ENCODE measurements around the gene RFT1.

The RFT1 gene

GRCh38 chr3:53167418-53168174, 37.4 kb upstream of the RFT1 start:
- Histone ChIP-seq H3K18ac (ENCODE audit: low read length) (no peak overlapping the region), H4K12ac (ENCODE audit: low read depth, low read length) (no peak overlapping the region), H2BK12ac (ENCODE audit: low read length) (no peak overlapping the region), H2AK5ac (ENCODE audit: low read length) (no peak overlapping the region), H3K4me3 (ENCODE audit: low read depth, low read length) (no peak overlapping the region), H3K79me1 (ENCODE audit: low read length) (no peaks in the 10 kb centered on the region), H2AFZ (ENCODE audit: insufficient read depth, low read length, poor library complexity) (no peak overlapping the region), H3K27ac (ENCODE audit: low read depth, low read length) (no peak overlapping the region), H2BK5ac (ENCODE audit: low read depth, low read length, poor library complexity) (no peak overlapping the region), H3K4ac (ENCODE audit: low read depth, low read length) (no peak overlapping the region), H3K9ac (ENCODE audit: low read length) (no peak overlapping the region), H3K4me2 (ENCODE audit: low read length) (no peak overlapping the region), H3K14ac (ENCODE audit: low read length) (no peak overlapping the region), H3K36me3 (ENCODE audit: control insufficient read depth in 1 of 2, insufficient read depth in 2 of 2, low read length in 2 of 2) (no peaks in the 10 kb centered on the region), H4K8ac (ENCODE audit: low read depth, low read length) (no peak overlapping the region), H4K91ac (ENCODE audit: low read depth, low read length) (no peak overlapping the region), H3K4me1 (ENCODE audit: control insufficient read depth in 1 of 2, insufficient read depth in 2 of 2, low read length in 2 of 2) (peaks cover 16 to 25% of the 10 kb centered on the region in 2 experiments), H3K79me2 (ENCODE audit: control insufficient read depth, insufficient read depth, low read length, poor library complexity) (no peaks in the 10 kb centered on the region), H2BK120ac (ENCODE audit: insufficient read depth, low read length, poor library complexity) (no peak overlapping the region), H3K23ac (ENCODE audit: low read length) (no peak overlapping the region), H3K9me3 (ENCODE audit: insufficient read depth, low read depth, low read length) (peaks cover 2% of the 10 kb centered on the region), H3K27me3 (ENCODE audit: insufficient read depth, low read length) (no peaks in the 10 kb centered on the region)
- no CpG with 5 or more reads among the region's 7 CpGs for WGBS (ENCODE audit: extremely low coverage, insufficient coverage, insufficient read length)
- no peak for DNase-seq

GRCh38 chr3:53166781-53167291, 36.6 kb upstream of the RFT1 start:
- no peaks in the 10 kb centered on the region for H3K79me1 ChIP-seq (ENCODE audit: low read length)

GRCh38 chr3:53166206-53166605, 36.0 kb upstream of the RFT1 start:
- Histone ChIP-seq H2BK12ac (ENCODE audit: low read length) (no peak overlapping the region), H3K9me3 (ENCODE audit: insufficient read depth, low read depth, low read length) (peaks cover 2% of the 10 kb centered on the region), H3K79me2 (ENCODE audit: control insufficient read depth, insufficient read depth, low read length, poor library complexity) (peaks cover 4% of the 10 kb centered on the region), H3K9ac (ENCODE audit: low read length) (no peak overlapping the region), H3K36me3 (ENCODE audit: control insufficient read depth in 1 of 2, insufficient read depth in 2 of 2, low read length in 2 of 2) (no peaks in the 10 kb centered on the region), H3K27ac (ENCODE audit: low read depth, low read length) (no peak overlapping the region), H3K4me3 (ENCODE audit: low read depth, low read length) (peak overlapping the region; percentile 32), H3K4ac (ENCODE audit: low read depth, low read length) (no peak overlapping the region), H4K8ac (ENCODE audit: low read depth, low read length) (no peak overlapping the region), H3K79me1 (ENCODE audit: low read length) (peaks cover 4% of the 10 kb centered on the region), H3K27me3 (ENCODE audit: insufficient read depth, low read length) (no peaks in the 10 kb centered on the region), H4K12ac (ENCODE audit: low read depth, low read length) (no peak overlapping the region), H2BK120ac (ENCODE audit: insufficient read depth, low read length, poor library complexity) (no peak overlapping the region), H4K91ac (ENCODE audit: low read depth, low read length) (no peak overlapping the region), H3K4me2 (ENCODE audit: low read length) (no peak overlapping the region), H3K18ac (ENCODE audit: low read length) (no peak overlapping the region), H2AK5ac (ENCODE audit: low read length) (no peak overlapping the region), H2BK5ac (ENCODE audit: low read depth, low read length, poor library complexity) (no peak overlapping the region), H3K23ac (ENCODE audit: low read length) (no peak overlapping the region), H3K14ac (ENCODE audit: low read length) (no peak overlapping the region), H2AFZ (ENCODE audit: insufficient read depth, low read length, poor library complexity) (no peak overlapping the region), H3K4me1 (ENCODE audit: control insufficient read depth in 1 of 2, insufficient read depth in 2 of 2, low read length in 2 of 2) (peaks cover 16 to 31% of the 10 kb centered on the region in 2 experiments)
- no peak for DNase-seq
- WGBS (ENCODE audit: extremely low coverage, insufficient coverage, insufficient read length): no CpG with 5 or more reads among the region's 4 CpGs

More at GRCh38 chr3:53166781-53167291, 36.6 kb upstream of the RFT1 start:
- H3K4me1 ChIP-seq (ENCODE audit: control insufficient read depth in 1 of 2, insufficient read depth in 2 of 2, low read length in 2 of 2): peaks cover 16 to 31% of the 10 kb centered on the region in 2 experiments
- H3K79me2 ChIP-seq (ENCODE audit: control insufficient read depth, insufficient read depth, low read length, poor library complexity): no peaks in the 10 kb centered on the region
- H3K23ac ChIP-seq (ENCODE audit: low read length): no peak overlapping the region
- no peak overlapping the region for H3K4ac ChIP-seq (ENCODE audit: low read depth, low read length)
- no peak overlapping the region for H3K9ac ChIP-seq (ENCODE audit: low read length)
- no peak overlapping the region for H2BK120ac ChIP-seq (ENCODE audit: insufficient read depth, low read length, poor library complexity)
- H2BK5ac ChIP-seq (ENCODE audit: low read depth, low read length, poor library complexity): no peak overlapping the region
- H3K4me2 ChIP-seq (ENCODE audit: low read length): no peak overlapping the region
- no peak overlapping the region for H3K4me3 ChIP-seq (ENCODE audit: low read depth, low read length)
- H4K12ac ChIP-seq (ENCODE audit: low read depth, low read length): no peak overlapping the region
- H3K14ac ChIP-seq (ENCODE audit: low read length): no peak overlapping the region
- no peak overlapping the region for H2AK5ac ChIP-seq (ENCODE audit: low read length)
- H3K18ac ChIP-seq (ENCODE audit: low read length): no peak overlapping the region
- H3K27me3 ChIP-seq (ENCODE audit: insufficient read depth, low read length): no peaks in the 10 kb centered on the region
- no CpG with 5 or more reads among the region's 9 CpGs for WGBS (ENCODE audit: extremely low coverage, insufficient coverage, insufficient read length)
- no peaks in the 10 kb centered on the region for H3K36me3 ChIP-seq (ENCODE audit: control insufficient read depth in 1 of 2, insufficient read depth in 2 of 2, low read length in 2 of 2)
- H4K91ac ChIP-seq (ENCODE audit: low read depth, low read length): no peak overlapping the region
- H2AFZ ChIP-seq (ENCODE audit: insufficient read depth, low read length, poor library complexity): peak overlapping the region; percentile 0
- H4K8ac ChIP-seq (ENCODE audit: low read depth, low read length): no peak overlapping the region
- peak in 1 of 2 donors; percentile 15 for DNase-seq
- H2BK12ac ChIP-seq (ENCODE audit: low read length): no peak overlapping the region
- H3K27ac ChIP-seq (ENCODE audit: low read depth, low read length): no peak overlapping the region
- H3K9me3 ChIP-seq (ENCODE audit: insufficient read depth, low read depth, low read length): peaks cover 2% of the 10 kb centered on the region

GRCh38 chr3:53164911-53165310, 34.7 kb upstream of the RFT1 start:
- no peak overlapping the region for H4K8ac ChIP-seq (ENCODE audit: low read depth, low read length)
- peaks cover 6% of the 10 kb centered on the region for H3K79me1 ChIP-seq (ENCODE audit: low read length)
- no peak overlapping the region for H4K91ac ChIP-seq (ENCODE audit: low read depth, low read length)
- no peaks in the 10 kb centered on the region for H3K9me3 ChIP-seq (ENCODE audit: insufficient read depth, low read depth, low read length)
- no peak overlapping the region for H3K23ac ChIP-seq (ENCODE audit: low read length)
- H3K4me2 ChIP-seq (ENCODE audit: low read length): no peak overlapping the region
- no peak overlapping the region for H2AK5ac ChIP-seq (ENCODE audit: low read length)
- H3K27ac ChIP-seq (ENCODE audit: low read depth, low read length): no peak overlapping the region
- no peak overlapping the region for H2BK5ac ChIP-seq (ENCODE audit: low read depth, low read length, poor library complexity)
- H3K4me3 ChIP-seq (ENCODE audit: low read depth, low read length): no peak overlapping the region
- H2BK12ac ChIP-seq (ENCODE audit: low read length): no peak overlapping the region
- H3K36me3 ChIP-seq (ENCODE audit: control insufficient read depth in 1 of 2, insufficient read depth in 2 of 2, low read length in 2 of 2): no peaks in the 10 kb centered on the region
- H2BK120ac ChIP-seq (ENCODE audit: insufficient read depth, low read length, poor library complexity): no peak overlapping the region
- H3K18ac ChIP-seq (ENCODE audit: low read length): no peak overlapping the region
- no CpG with 5 or more reads among the region's 9 CpGs for WGBS (ENCODE audit: extremely low coverage, insufficient coverage, insufficient read length)
- H4K12ac ChIP-seq (ENCODE audit: low read depth, low read length): no peak overlapping the region
- H3K4ac ChIP-seq (ENCODE audit: low read depth, low read length): no peak overlapping the region
- H3K9ac ChIP-seq (ENCODE audit: low read length): no peak overlapping the region
- H3K14ac ChIP-seq (ENCODE audit: low read length): no peak overlapping the region
- H3K27me3 ChIP-seq (ENCODE audit: insufficient read depth, low read length): peaks cover 3% of the 10 kb centered on the region
- H3K79me2 ChIP-seq (ENCODE audit: control insufficient read depth, insufficient read depth, low read length, poor library complexity): peaks cover 5% of the 10 kb centered on the region
- no peak overlapping the region for H2AFZ ChIP-seq (ENCODE audit: insufficient read depth, low read length, poor library complexity)
- DNase-seq: no peak
- H3K4me1 ChIP-seq (ENCODE audit: control insufficient read depth in 1 of 2, insufficient read depth in 2 of 2, low read length in 2 of 2): peaks cover 11 to 27% of the 10 kb centered on the region in 2 experiments
